ENCODE measurements around the gene ATXN1. TPM values are rescaled to one million over a fixed set of nuclear protein-coding genes. Genes with fewer than 3 reads are reported as not detected.
"Not testable (repeated sequence)": the region's sequence is repeated elsewhere in the genome, so short reads cannot be mapped to it uniquely, and the experiment has no call there.

The ATXN1 gene
- total RNA-seq, 1 donor from 2014 or later: 107 TPM

DNA sequence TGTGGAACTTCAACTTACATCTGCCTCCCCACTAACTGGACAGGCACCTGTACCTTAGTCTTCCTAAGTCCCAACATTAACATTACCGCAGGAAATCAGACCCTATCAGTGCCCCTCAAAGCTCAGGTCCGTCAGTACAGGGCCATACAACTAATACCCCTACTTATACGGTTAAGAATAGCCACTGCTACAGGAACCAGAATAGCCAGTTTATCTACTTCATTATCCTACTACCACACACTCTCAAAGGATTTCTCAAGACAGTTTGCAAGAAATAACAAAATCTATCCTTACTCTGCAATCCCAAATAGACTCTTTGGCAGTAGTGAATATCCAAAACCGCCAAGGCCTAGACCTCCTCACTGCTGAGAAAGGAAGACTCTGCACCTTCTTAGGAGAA lies 298.0 kb downstream of the ATXN1 start:
- Mint-ChIP-seq H3K9me3 (peaks cover 19% of the 10 kb centered on the region), H3K36me3 (ENCODE audit: low read depth) (peaks cover 42% of the 10 kb centered on the region), H3K4me1 (ENCODE audit: low read depth) (peaks cover 46% of the 10 kb centered on the region)
- intact Hi-C loops (cut with micrococcal nuclease); H3K27me3 Mint-ChIP-seq (ENCODE audit: insufficient read depth); DNase-seq (ENCODE audit: low spot score); H3K27ac Mint-ChIP-seq; H3K4me3 Mint-ChIP-seq: not testable (repeated sequence)

- peaks cover 48% of the 10 kb centered on the region for H3K36me3 Mint-ChIP-seq (ENCODE audit: low read depth)
- no peak for DNase-seq (ENCODE audit: low spot score)
- peaks cover 1% of the 10 kb centered on the region for H3K27me3 Mint-ChIP-seq (ENCODE audit: insufficient read depth)
- intact Hi-C loops (cut with micrococcal nuclease): no loop called here
- H3K4me3 Mint-ChIP-seq: no peak overlapping the region
- peaks cover 22% of the 10 kb centered on the region for H3K9me3 Mint-ChIP-seq
- H3K4me1 Mint-ChIP-seq (ENCODE audit: low read depth): peaks cover 32% of the 10 kb centered on the region
- H3K27ac Mint-ChIP-seq: no peak overlapping the region
Observed at GRCh38 chr6:16461491-16461890, 299.8 kb downstream of the ATXN1 start.

DNA sequence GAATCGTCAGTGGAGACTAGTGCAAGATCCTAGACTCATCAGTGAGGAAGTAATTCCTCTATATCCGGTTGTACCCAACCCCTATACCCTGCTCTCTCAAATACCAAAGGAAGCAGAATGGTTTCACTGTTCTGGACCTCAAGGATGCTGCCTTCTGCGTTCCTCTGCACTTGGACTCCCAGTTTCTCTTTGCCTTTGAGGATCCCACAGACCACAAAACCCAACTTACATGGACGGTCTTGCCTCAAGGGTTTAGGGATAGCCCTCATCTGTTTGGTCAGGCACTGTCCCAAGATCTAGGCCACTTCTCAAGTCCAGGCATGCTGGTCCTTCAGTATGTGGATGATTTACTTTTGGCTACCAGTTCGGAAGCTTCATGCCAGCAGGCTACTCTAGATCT lies 301.8 kb downstream of the ATXN1 start:
- H3K27ac Mint-ChIP-seq; intact Hi-C loops (cut with micrococcal nuclease): not testable (repeated sequence)
- peaks cover 55% of the 10 kb centered on the region for H3K36me3 Mint-ChIP-seq (ENCODE audit: low read depth)

GRCh38 chr6:16452348-16452747 lies 308.9 kb downstream of the ATXN1 start:
- H3K36me3 Mint-ChIP-seq (ENCODE audit: low read depth): peaks cover 42% of the 10 kb centered on the region
- H3K4me1 Mint-ChIP-seq (ENCODE audit: low read depth): peaks cover 37% of the 10 kb centered on the region
- intact Hi-C loops (cut with micrococcal nuclease): loop anchor here (1.0 kb wide), 3 partner anchors 9 to 31 kb away; no protein-coding TSS in a partner anchor
- H3K27ac Mint-ChIP-seq: no peak overlapping the region
- no peak overlapping the region for H3K4me3 Mint-ChIP-seq
- peaks cover 4% of the 10 kb centered on the region for H3K9me3 Mint-ChIP-seq
- DNase-seq (ENCODE audit: low spot score): no peak
- H3K27me3 Mint-ChIP-seq (ENCODE audit: insufficient read depth): no peaks in the 10 kb centered on the region

More for the DNA sequence above, 301.8 kb downstream of the ATXN1 start:
- Mint-ChIP-seq H3K4me1 (ENCODE audit: low read depth) (peaks cover 33% of the 10 kb centered on the region), H3K9me3 (peaks cover 22% of the 10 kb centered on the region)
- H3K4me3 Mint-ChIP-seq; DNase-seq (ENCODE audit: low spot score); H3K27me3 Mint-ChIP-seq (ENCODE audit: insufficient read depth): not testable (repeated sequence)

GRCh38 chr6:16450821-16451220 lies 310.4 kb downstream of the ATXN1 start:
- H3K27ac Mint-ChIP-seq: no peak overlapping the region
- H3K4me3 Mint-ChIP-seq: no peak overlapping the region
- H3K4me1 Mint-ChIP-seq (ENCODE audit: low read depth): peaks cover 46% of the 10 kb centered on the region
- H3K9me3 Mint-ChIP-seq: no peaks in the 10 kb centered on the region
- no peak for DNase-seq (ENCODE audit: low spot score)
- peaks cover 35% of the 10 kb centered on the region for H3K36me3 Mint-ChIP-seq (ENCODE audit: low read depth)
- intact Hi-C loops (cut with micrococcal nuclease): no loop called here
- H3K27me3 Mint-ChIP-seq (ENCODE audit: insufficient read depth): no peaks in the 10 kb centered on the region

DNA sequence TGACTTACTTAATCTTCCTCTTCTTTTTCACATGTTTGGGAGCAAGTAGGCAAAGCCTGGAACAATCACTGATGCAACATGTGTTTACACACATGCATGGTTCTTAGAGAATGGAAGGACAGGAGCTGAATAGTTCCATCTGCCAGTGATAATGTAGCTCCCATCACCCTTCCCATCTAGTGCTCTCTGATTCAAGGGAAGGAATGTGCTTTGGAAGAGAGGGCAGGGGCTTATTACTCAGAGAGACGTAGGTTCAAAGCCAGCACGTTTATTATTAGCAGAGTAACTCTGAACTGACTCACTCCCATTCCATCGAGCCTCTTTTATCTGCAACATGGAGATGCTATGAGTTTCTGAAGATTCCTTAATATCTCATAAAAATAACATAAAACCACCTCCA lies 311.0 kb downstream of the ATXN1 start:
- no peaks in the 10 kb centered on the region for H3K27me3 Mint-ChIP-seq (ENCODE audit: insufficient read depth)
- H3K9me3 Mint-ChIP-seq: no peaks in the 10 kb centered on the region
- DNase-seq (ENCODE audit: low spot score): no peak
- intact Hi-C loops (cut with micrococcal nuclease): no loop called here
- peaks cover 45% of the 10 kb centered on the region for H3K4me1 Mint-ChIP-seq (ENCODE audit: low read depth)
- H3K27ac Mint-ChIP-seq: no peak overlapping the region
- peaks cover 31% of the 10 kb centered on the region for H3K36me3 Mint-ChIP-seq (ENCODE audit: low read depth)
- no peak overlapping the region for H3K4me3 Mint-ChIP-seq

DNA sequence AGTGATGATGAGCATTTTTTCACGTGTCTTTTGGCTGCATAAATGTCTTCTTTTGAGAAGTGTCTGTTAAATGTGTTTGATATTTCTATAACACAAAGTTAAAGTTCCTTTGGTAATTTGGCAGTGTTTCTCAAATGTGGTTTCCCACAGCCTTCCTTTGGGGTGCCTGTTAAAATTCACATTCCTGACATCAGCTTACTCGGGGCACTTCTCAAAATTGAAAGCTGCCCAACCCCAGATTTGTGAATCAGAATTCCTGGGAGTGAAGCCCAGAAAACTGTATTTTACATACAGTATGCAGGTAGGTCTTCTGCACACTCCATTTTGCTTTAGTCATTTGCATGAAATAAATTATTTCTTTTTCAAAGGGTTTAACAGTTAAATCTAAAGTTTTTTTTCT lies 315.0 kb downstream of the ATXN1 start:
- intact Hi-C loops (cut with micrococcal nuclease): no loop called here
- peaks cover 4% of the 10 kb centered on the region for H3K9me3 Mint-ChIP-seq
- no peak overlapping the region for H3K27ac Mint-ChIP-seq
- H3K4me3 Mint-ChIP-seq: no peak overlapping the region
- peaks cover 50% of the 10 kb centered on the region for H3K4me1 Mint-ChIP-seq (ENCODE audit: low read depth)
- no peak for DNase-seq (ENCODE audit: low spot score)
- no peaks in the 10 kb centered on the region for H3K27me3 Mint-ChIP-seq (ENCODE audit: insufficient read depth)
- peaks cover 41% of the 10 kb centered on the region for H3K36me3 Mint-ChIP-seq (ENCODE audit: low read depth)

DNA sequence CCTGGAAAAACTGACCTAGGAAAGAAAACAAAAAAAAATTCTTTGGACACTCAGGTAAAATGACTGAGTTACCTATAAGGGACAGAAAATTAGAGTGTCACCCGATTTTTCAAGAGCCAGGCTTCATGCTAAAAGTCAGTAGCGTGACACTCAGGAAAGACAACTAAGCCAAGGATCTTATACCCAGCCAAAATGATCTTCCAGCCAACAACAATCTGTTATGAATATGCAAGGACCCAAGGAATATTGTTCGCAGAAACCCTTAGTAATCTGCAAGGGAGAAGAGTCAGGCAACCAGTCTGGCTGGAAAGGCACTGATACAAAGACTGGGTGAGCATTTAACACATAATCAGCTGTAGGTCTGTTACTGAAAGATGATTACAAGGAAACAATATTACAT lies 319.2 kb downstream of the ATXN1 start:
- Mint-ChIP-seq H3K27ac (peak overlapping the region; percentile 60), H3K27me3 (ENCODE audit: insufficient read depth) (no peaks in the 10 kb centered on the region), H3K36me3 (ENCODE audit: low read depth) (peaks cover 34% of the 10 kb centered on the region), H3K9me3 (peaks cover 4% of the 10 kb centered on the region), H3K4me3 (no peak overlapping the region), H3K4me1 (ENCODE audit: low read depth) (peaks cover 71% of the 10 kb centered on the region)
- DNase-seq (ENCODE audit: low spot score): no peak
- intact Hi-C loops (cut with micrococcal nuclease): loop anchor here (5.0 kb wide), 1 partner anchor 70 kb away; no protein-coding TSS in a partner anchor

DNA sequence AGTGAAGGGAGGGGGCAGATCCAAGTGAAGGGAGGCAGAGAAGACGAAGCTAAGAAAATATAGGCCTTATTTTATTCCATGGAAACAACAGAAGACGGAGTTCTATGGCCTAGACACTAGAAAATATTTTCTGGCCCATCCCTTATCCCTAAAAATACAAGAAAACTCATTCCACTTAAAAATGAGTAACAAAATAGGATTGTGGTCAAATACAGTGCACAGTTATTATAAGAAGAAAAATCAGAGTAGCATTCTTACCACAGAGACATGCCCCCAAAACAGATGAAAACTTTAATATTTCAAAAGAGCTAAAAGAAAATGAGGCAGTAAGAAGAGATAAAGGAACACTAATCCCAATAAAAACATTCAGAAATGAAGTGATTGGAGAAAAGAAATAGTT lies 320.0 kb downstream of the ATXN1 start:
- peak overlapping the region; percentile 68 for H3K27ac Mint-ChIP-seq
- H3K36me3 Mint-ChIP-seq (ENCODE audit: low read depth): peaks cover 39% of the 10 kb centered on the region
- DNase-seq (ENCODE audit: low spot score): no peak
- intact Hi-C loops (cut with micrococcal nuclease): loop anchor here (5.0 kb wide), 1 partner anchor 71 kb away; no protein-coding TSS in a partner anchor
- H3K4me1 Mint-ChIP-seq (ENCODE audit: low read depth): peaks cover 73% of the 10 kb centered on the region
- H3K9me3 Mint-ChIP-seq: peaks cover 4% of the 10 kb centered on the region
- H3K4me3 Mint-ChIP-seq: peak overlapping the region; percentile 11
- no peaks in the 10 kb centered on the region for H3K27me3 Mint-ChIP-seq (ENCODE audit: insufficient read depth)

DNA sequence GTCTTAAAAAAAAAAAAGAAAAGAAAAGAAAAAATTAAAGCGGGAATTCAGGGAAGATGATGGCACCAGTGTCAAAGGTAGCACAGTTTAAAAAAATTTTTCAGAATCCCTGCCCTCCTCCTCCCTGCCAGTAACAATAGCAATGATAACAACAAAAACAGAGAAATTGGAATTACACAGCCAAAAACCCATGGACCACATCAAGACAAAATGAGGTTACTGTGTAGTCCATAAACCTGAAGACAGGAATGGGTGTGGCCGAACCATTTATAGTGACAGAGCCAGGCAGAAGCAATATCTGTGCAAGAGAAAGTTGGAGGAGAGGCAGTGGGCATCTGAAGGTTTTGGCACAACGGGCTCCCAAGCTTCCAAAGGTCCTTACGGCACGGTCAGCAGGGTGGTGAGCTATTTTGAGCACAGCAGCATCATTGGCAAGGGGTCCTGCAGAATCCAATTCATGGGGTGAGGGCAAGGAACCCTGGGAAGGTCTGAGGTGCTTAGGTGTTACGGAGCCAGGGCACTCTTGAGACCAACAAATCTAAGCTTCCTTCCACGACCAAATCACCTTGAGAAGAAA lies 320.5 kb downstream of the ATXN1 start:
- intact Hi-C loops (cut with micrococcal nuclease): loop anchor here (1.0 to 5.0 kb wide), 3 partner anchors 20 to 72 kb away; no protein-coding TSS in a partner anchor
- H3K27me3 Mint-ChIP-seq (ENCODE audit: insufficient read depth): no peaks in the 10 kb centered on the region
- H3K27ac Mint-ChIP-seq: peak overlapping the region; percentile 68
- H3K4me3 Mint-ChIP-seq: peak overlapping the region; percentile 11
- H3K9me3 Mint-ChIP-seq: peaks cover 4% of the 10 kb centered on the region
- H3K4me1 Mint-ChIP-seq (ENCODE audit: low read depth): peaks cover 72% of the 10 kb centered on the region
- peak; percentile 28 for DNase-seq (ENCODE audit: low spot score)
- peaks cover 37% of the 10 kb centered on the region for H3K36me3 Mint-ChIP-seq (ENCODE audit: low read depth)

DNA sequence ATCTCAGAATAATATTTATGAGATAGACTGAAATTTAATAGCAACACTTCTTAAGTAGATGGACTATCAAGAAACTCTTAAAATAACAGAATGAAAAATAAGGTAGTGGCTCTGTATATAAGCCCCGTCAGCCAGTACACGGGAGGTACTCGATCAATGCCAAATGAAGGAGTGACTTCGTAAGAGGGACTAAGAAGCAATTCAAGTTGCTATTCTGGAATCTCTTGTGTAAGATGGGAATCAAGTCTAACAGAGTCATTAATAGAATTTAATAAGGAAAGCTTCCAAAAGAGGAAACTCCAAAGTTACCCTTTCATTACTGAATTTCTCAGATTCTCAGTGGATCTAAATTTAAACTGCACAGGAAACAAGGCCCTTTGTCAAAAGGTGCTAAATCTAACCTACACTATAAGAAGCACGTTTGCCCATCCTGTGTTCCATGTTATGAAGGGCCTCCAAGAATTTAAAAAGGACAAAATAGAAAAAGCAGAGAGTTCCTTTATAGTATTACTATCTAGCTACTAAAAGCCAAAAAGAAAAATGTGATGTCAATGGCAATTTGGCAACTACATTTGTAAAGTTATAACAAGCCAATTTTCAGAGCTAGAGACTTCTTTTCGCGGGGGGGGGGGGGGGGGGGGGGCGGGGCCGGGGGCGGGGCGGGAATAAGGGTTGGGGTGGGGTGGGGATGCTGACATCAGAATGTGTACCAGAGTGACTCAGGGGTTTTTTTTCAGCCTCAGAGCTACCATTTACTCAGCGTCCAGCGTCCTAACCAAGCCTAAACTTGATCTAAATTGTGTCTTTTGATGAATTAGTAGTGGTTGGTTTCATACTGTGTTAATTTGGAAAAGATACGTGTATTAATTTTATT lies 322.3 kb downstream of the ATXN1 start:
- peak overlapping the region; percentile 51 for H3K4me3 Mint-ChIP-seq
- intact Hi-C loops (cut with micrococcal nuclease): no loop called here
- no peaks in the 10 kb centered on the region for H3K27me3 Mint-ChIP-seq (ENCODE audit: insufficient read depth)
- peaks cover 11% of the 10 kb centered on the region for H3K9me3 Mint-ChIP-seq
- peaks cover 81% of the 10 kb centered on the region for H3K4me1 Mint-ChIP-seq (ENCODE audit: low read depth)
- H3K36me3 Mint-ChIP-seq (ENCODE audit: low read depth): peaks cover 45% of the 10 kb centered on the region
- no peak for DNase-seq (ENCODE audit: low spot score)
- peak overlapping the region; percentile 79 for H3K27ac Mint-ChIP-seq

GRCh38 chr6:16437984-16438383 lies 323.3 kb downstream of the ATXN1 start:
- Mint-ChIP-seq H3K27me3 (ENCODE audit: insufficient read depth) (no peaks in the 10 kb centered on the region), H3K4me1 (ENCODE audit: low read depth) (peaks cover 82% of the 10 kb centered on the region), H3K4me3 (peak overlapping the region; percentile 82), H3K9me3 (peaks cover 11% of the 10 kb centered on the region), H3K27ac (peak overlapping the region; percentile 90), H3K36me3 (ENCODE audit: low read depth) (peaks cover 49% of the 10 kb centered on the region)
- DNase-seq (ENCODE audit: low spot score): no peak
- intact Hi-C loops (cut with micrococcal nuclease): loop anchor here (1.0 kb wide), 1 partner anchor 17 kb away; no protein-coding TSS in a partner anchor

GRCh38 chr6:16437095-16437494 lies 324.2 kb downstream of the ATXN1 start:
- H3K4me3 Mint-ChIP-seq: peak overlapping the region; percentile 82
- peaks cover 7% of the 10 kb centered on the region for H3K9me3 Mint-ChIP-seq
- H3K4me1 Mint-ChIP-seq (ENCODE audit: low read depth): peaks cover 86% of the 10 kb centered on the region
- no peak for DNase-seq (ENCODE audit: low spot score)
- H3K27me3 Mint-ChIP-seq (ENCODE audit: insufficient read depth): no peaks in the 10 kb centered on the region
- peak overlapping the region; percentile 90 for H3K27ac Mint-ChIP-seq
- intact Hi-C loops (cut with micrococcal nuclease): loop anchor here (1.0 kb wide), 1 partner anchor 16 kb away; no protein-coding TSS in a partner anchor
- peaks cover 47% of the 10 kb centered on the region for H3K36me3 Mint-ChIP-seq (ENCODE audit: low read depth)

Data from activated T-helper 1 cell treated with anti-CD3 and anti-CD28 coated beads, Interleukin-12 subunit alpha, Interleukin-12 subunit beta, Interleukin-2, Interleukin-4 antibody, amounts not matched to agents 30 ng/mL and 10 ng/mL and 1 ng/mL, durations not matched to agents 14 hours and 24 hours and 36 hours (primary cell).